Brain microvascular endothelial cell (primary cell): ENCODE results near the gene ZNF423.

Experiments used
- DNase-seq: peaks from one replicate; pipeline ENCODE4 v3.0.0-alpha.2; 2020
- H3K27ac ChIP-seq: fragments of 250-450 bp; sonication (Bioruptor Pico); 2 replicates; pipeline ENCODE4 v1.5.1; 2020; ENCODE audit warnings: mild to moderate bottlenecking, moderate library complexity
- H3K27me3 ChIP-seq: fragments of 250-450 bp; sonication (Bioruptor Pico); replicated peaks from 2 replicates; pipeline ENCODE4 v1.5.1; 2020; ENCODE audit warnings: mild to moderate bottlenecking
- H3K36me3 ChIP-seq: fragments of 250-450 bp; sonication (Bioruptor Pico); replicated peaks from 2 replicates; pipeline ENCODE4 v1.5.1; 2020; ENCODE audit warnings: mild to moderate bottlenecking
- H3K4me3 ChIP-seq: 2 replicates; pipeline ENCODE4 v1.5.1; 2011; ENCODE audit warnings: low read depth, mild to moderate bottlenecking, control low read depth, low read length, moderate library complexity
- in situ Hi-C: cut with HindIII; loops from 2 replicates; pipeline ENCODE4 v1.10.0; 2017; ENCODE audit warnings: low sequenced_read_pairs, low pct_ligation_motif_present
- TF ChIP-seq, protein P1 (sequence below): IDR thresholded peaks from 2 replicates; pipeline ENCODE4 v1.5.1; 2011; ENCODE audit warnings: low read depth, mild to moderate bottlenecking, moderate library complexity, low read length, control low read depth, inconsistent platforms; ENCODE audit errors: missing control alignments

ZNF423 gene

GRCh38 chr16:49822649-49823370 is 33.1 kb downstream of the ZNF423 start:
- in situ Hi-C loops, result no loop called here

DNA sequence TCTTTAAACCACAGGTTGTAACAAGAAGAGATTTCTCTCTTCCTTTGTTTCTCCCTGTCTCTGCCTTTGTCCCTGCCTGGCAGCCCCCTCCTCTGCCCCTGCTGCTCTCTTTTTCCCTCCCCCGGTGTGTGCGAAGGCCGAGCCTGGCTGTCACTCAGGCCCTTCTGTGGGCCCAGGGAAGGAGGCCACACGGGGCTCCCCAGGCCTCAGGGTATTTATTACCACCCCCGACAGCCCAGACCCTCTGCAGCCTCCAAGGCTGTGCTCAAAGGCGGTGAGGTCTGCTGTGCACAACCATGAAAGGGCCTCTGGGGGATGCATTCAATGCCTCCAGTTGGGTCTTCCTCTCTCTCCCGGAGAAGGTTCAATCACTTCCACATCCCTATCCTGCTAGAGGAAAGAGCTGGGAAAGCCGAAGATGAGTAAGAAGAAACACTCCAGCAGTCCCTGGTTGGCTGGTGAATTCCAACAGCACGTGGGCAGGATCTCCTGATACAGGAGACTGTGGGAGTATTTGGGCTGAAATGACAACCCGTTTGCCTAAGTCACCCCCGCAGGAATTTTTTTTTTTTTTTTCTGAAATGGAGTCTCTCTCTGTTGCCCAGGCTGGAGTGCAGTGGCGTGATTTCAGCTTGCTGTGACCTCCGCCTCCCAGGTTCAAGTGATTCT is 34.2 kb downstream of the ZNF423 start:
- no peak overlapping the region for H3K27ac ChIP-seq
- TF ChIP-seq, protein P1, sequence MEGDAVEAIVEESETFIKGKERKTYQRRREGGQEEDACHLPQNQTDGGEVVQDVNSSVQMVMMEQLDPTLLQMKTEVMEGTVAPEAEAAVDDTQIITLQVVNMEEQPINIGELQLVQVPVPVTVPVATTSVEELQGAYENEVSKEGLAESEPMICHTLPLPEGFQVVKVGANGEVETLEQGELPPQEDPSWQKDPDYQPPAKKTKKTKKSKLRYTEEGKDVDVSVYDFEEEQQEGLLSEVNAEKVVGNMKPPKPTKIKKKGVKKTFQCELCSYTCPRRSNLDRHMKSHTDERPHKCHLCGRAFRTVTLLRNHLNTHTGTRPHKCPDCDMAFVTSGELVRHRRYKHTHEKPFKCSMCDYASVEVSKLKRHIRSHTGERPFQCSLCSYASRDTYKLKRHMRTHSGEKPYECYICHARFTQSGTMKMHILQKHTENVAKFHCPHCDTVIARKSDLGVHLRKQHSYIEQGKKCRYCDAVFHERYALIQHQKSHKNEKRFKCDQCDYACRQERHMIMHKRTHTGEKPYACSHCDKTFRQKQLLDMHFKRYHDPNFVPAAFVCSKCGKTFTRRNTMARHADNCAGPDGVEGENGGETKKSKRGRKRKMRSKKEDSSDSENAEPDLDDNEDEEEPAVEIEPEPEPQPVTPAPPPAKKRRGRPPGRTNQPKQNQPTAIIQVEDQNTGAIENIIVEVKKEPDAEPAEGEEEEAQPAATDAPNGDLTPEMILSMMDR, result no peak
- H3K27me3 ChIP-seq, result no peaks in the 10 kb centered on the region
- no peak for DNase-seq
- H3K36me3 ChIP-seq, result no peaks in the 10 kb centered on the region
- in situ Hi-C loops, result no loop called here
- H3K4me3 ChIP-seq, result no peak overlapping the region

More at GRCh38 chr16:49822649-49823370, 33.1 kb downstream of the ZNF423 start:
- Histone ChIP-seq H3K27ac (no peak overlapping the region), H3K36me3 (no peaks in the 10 kb centered on the region), H3K4me3 (no peak overlapping the region), H3K27me3 (no peaks in the 10 kb centered on the region)
- no peak for DNase-seq
- TF ChIP-seq, protein P1, result no peak

DNA sequence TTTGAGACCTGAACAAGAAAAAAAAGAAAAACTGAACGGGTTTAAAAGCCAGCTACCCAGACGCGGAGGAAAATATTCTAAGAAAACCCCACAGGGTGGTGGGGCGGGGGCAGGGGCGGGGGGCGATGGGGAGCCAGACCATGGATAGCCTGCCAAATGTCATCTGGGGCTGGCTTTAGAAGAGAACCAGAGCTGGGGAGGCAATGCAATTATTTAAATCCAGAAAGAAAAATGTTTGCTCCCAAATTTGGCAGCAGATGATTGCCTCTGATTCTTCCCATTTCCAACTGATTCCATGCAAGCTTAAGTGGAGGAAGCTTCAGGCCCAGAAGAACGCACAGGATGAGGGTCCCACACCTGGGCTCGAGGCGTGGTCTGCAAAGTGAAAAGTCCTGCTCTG is 34.8 kb downstream of the ZNF423 start:
- H3K27me3 ChIP-seq, result no peaks in the 10 kb centered on the region
- no peak overlapping the region for H3K4me3 ChIP-seq
- TF ChIP-seq, protein P1, result no peak
- DNase-seq, result no peak
- in situ Hi-C loops, result no loop called here
- H3K36me3 ChIP-seq, result no peaks in the 10 kb centered on the region
- no peak overlapping the region for H3K27ac ChIP-seq

DNA sequence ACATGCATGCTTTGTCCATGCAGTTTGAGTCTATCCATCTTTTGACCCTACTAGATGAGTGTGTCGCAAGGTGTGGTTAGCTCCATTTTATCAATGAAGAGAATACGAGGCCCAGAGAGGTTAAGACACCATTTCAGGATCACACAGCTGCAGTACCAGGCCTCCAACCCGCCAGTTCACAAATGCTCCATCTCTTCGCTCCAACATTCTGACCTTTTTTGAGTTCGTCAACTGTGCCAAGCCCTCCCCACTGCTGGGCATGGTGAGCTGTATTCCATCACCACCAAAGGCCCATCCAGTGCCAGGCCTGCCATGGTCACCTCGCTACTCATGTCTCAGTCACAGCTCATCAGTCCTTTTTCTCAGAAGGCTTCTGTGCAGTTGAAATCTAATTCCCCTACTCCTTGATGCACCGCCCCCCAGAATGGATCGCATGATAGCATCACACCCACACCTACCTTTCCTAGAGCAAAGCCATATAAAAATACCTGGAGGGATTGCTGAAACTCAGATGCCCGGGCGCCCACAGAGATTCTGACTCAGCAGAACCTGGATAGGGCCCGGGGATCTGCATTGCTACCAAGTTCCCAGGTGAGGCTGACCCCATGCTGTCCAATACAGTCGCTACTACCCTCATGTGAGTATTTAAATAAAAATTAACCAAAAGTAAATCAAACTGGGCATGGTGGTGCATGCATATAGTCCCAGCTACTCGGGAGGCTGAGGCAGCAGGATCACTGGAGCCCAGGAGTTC is 38.0 kb downstream of the ZNF423 start:
- Histone ChIP-seq H3K4me3 (no peak overlapping the region), H3K27me3 (no peaks in the 10 kb centered on the region), H3K36me3 (no peaks in the 10 kb centered on the region), H3K27ac (no peak overlapping the region)
- TF ChIP-seq, protein P1, result no peak
- no peak for DNase-seq
- in situ Hi-C loops, result no loop called here

DNA sequence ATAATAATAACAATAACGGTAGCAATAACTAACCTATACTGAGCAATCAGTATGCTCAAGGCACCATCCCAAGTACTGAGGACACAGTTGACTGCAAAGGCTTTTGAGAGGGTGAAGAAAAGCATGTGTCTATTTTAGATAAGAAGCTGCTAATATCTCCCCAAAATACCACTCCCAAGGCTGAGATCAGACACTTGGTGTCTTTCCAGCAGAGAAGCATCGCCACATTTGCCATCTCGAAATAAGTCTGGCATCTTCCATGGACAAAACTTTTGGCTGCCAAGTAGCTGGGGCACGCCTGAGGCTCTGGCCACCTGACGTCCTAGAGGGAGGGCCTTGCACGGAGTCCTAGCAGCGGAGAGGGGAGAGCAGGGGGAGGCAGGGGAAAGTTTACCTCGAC is 39.0 kb downstream of the ZNF423 start:
- no peaks in the 10 kb centered on the region for H3K27me3 ChIP-seq
- DNase-seq, result no peak
- H3K36me3 ChIP-seq, result no peaks in the 10 kb centered on the region
- TF ChIP-seq, protein P1, result no peak
- in situ Hi-C loops, result no loop called here
- H3K4me3 ChIP-seq, result no peak overlapping the region
- H3K27ac ChIP-seq, result no peak overlapping the region
